Myocyte (in vitro differentiated cells): ENCODE data around the gene EPHA1. TPM values are rescaled to one million over a fixed set of nuclear protein-coding genes. Genes with fewer than 3 reads are reported as not detected.

ENCODE experiments used
- DNase-seq: peaks from one replicate; pipeline ENCODE4 v3.0.0-alpha.2; 2012; ENCODE audit warnings: low read depth
- total RNA-seq: library from RNA; depleted of rRNA; stranded (reverse); fragments of >200 nt; gene quantifications from 2 replicates; pipeline ENCODE4 v1.2.3, GENCODE V29; 2014

The EPHA1 gene
- total RNA-seq, 1 donor from 2014 or later, result not detected

DNA sequence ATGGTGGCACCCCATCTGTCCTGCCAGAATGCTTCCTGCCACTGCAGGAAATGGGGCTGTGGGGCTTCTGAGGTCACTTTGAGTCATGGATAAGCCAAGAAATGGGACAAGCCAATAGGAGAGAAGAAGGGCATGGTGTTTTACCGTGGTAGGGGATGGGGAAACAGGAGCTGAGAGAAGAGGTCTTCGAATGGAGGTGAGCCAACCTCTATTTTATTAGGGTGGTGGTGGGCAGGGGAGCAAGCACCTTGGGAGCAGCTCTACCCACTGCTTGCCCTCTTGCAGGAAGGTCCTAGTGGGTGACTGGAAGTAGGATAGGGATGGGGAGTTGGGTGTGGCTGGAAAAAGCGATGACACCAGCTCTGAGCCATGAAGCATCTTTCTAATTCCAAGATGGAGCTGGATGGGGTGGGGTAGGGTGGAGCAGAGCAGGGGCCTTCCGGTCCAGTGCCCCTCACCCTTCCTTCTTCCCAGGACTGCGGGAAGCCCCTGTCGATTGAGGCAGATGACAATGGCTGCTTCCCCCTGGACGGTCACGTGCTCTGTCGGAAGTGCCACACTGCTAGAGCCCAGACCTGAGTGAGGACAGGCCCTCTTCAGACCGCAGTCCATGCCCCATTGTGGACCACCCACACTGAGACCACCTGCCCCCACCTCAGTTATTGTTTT lies 18.4 kb downstream of the EPHA1 start:
- DNase-seq, result no peak

- DNase-seq, result no peak
These were observed 19.1 kb downstream of the EPHA1 start for GRCh38 chr7:143389316-143390103.

- no peak for DNase-seq
These were observed 20.1 kb downstream of the EPHA1 start for GRCh38 chr7:143388491-143389101.

DNA sequence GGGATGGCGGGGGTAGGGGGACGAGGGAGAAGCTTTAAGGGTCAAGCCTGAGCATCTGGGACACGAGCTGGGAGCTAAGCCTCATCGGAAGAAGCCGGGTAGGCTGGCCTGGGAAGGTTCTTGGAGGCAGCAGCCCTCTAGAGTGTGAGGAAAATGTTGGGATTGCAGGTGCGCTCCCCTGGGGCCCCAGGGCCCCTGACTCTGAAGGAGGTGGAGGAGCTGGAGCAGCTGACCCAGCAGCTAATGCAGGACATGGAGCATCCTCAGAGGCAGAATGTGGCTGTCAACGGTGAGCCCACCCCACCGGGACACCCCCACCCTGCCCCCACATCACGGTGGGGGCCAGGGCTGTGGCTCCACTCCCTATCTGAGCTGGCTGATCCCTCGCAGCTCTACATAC lies 20.6 kb downstream of the EPHA1 start:
- DNase-seq, result no peak

DNA sequence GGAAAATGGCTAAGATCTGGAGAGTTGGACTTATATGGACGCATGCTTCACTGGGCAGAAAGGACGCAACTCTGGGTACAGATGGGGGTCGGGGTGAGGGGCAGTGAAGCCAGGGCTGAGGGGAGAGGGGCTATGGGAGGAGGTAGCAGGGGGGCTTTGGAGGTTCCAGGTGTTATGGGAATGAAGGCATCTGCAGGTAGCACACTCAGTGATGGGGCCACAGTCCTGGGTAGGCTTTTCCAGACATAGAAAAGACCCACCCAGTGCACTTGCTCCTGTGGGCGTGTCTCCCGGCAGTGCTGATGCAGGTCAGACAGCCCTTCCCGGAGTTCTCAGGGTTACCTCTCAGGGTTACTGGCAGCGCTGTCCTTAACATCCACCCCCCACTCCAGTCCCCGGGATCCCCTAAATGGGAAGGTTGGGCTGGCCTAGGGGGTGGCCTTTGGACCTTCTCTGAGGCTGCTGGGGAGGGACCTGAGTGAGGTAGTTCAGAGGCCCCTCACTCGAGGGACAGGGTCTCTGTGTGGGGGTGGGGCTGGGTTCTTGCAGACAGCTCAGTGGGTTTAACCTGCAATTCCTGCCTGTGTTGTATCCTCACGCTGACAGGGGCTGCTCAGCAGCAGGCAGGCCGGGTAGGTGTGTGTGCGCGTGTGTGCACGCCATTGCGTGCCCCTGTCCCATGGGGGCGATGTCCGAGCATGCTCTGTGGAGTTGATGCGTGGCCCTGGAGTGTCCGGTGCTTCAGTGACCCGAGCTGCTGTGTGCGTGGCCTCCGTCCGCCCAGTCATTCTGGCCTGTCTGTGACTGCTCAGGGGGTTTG lies 21.3 kb downstream of the EPHA1 start:
- no peak for DNase-seq

DNA sequence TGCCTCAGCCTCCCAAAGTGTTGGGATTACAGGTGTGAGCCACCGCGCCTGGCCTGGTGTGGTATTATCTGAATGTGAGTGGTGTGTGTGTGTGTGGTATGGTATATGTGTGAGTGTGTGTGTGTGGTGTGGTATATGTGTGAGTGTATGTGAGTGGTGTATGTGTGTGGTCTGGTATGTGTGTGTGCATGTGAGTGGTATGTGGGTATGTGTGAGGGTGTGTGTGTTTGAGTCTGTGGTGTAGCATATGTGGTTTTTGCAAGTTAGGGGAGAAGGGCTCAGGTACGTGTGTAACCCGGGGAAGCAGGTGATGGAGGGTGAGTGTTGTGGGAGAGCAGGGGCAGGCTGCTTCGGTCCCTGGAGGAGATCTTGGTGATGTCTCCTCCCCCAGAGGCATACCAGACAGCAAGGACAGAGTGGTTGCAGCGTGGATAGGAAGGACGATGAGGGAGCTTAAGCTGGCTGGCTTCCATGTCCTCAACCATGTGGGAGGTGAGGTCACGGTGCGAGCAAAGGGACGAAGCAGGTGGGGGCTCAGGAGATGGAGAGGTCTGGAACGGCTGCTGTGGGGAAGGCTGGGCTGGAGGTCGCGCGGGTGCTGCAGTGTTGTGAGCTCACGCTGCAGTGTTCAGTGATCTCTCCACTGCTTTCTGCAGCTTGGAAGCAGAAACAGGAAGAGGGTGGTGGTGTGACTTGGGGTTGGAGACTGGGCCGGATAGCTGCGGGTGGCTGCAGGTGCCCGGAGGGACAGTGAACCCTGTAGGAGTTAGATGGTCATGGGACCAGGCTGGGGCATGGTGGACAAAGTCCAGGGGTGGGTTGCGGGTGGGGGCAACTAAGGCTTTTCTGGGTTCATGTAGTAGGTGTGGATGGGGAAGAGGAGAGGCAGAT lies 22.5 kb downstream of the EPHA1 start:
- DNase-seq, result no peak

GRCh38 chr7:143384661-143385631 lies 23.7 kb downstream of the EPHA1 start:
- DNase-seq, result peak; percentile 71

DNA sequence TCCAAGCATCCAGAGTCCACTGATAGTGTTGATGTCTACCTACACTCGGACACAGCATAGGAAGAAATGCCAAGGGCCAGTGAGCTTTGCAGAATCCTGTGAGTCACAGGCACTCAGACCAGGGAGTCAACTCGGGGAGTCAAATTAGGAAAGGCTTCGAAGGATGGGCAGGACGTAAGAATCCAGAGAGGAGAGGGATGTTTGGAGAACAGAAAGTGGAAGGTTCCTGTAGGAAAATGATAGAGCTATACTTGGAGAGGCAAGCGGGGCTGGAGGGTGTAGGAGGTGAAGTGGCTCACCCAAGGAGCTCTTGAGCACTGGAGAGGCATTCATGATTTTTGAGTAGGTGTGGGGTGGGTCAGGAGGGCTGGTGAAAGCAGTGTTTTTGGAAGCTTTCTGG lies 24.5 kb downstream of the EPHA1 start:
- DNase-seq, result peak; percentile 59

DNA sequence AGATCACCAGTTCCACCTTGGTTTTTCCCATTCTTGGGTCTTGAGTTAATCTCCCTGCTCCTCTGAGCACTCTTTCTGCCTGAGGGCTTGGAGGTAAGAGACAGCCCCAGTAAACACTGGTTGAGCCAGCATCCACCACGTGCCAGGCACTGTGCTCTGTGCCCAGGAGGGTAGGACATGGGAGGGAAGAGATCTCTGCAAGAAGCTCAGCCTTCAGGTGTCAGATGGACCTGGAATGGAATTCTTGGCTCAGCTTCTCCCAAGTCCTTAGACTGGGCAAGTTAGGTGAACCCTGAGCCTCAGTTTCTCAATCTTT lies 25.1 kb downstream of the EPHA1 start:
- no peak for DNase-seq

DNA sequence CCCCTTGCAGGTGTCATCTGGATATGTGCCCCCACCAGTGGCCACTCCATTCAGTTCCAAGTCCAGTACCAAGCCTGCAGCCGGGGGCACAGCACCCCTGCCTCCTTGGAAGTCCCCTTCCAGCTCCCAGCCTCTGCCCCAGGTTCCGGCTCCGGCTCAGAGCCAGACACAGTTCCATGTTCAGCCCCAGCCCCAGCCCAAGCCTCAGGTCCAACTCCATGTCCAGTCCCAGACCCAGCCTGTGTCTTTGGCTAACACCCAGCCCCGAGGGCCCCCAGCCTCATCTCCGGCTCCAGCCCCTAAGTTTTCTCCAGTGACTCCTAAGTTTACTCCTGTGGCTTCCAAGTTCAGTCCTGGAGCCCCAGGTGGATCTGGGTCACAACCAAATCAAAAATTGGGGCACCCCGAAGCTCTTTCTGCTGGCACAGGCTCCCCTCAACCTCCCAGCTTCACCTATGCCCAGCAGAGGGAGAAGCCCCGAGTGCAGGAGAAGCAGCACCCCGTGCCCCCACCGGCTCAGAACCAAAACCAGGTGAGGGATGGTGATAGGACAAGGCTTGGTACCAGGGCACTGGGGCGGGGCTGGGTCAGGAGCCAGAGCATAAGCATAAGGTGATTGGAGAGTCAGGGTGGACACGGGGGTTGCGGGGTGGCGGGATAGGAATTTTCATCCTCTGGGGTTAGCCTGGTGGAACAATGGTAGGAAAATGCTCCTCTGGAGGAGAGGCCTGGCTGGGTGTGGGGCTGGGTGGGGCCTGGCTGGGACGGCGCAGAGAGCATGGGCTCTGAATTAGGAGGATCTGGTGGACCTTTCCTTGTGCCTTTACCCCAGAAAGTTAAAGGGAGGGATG lies 25.6 kb downstream of the EPHA1 start:
- no peak for DNase-seq

GRCh38 chr7:143382126-143382790 lies 26.4 kb downstream of the EPHA1 start:
- no peak for DNase-seq

DNA sequence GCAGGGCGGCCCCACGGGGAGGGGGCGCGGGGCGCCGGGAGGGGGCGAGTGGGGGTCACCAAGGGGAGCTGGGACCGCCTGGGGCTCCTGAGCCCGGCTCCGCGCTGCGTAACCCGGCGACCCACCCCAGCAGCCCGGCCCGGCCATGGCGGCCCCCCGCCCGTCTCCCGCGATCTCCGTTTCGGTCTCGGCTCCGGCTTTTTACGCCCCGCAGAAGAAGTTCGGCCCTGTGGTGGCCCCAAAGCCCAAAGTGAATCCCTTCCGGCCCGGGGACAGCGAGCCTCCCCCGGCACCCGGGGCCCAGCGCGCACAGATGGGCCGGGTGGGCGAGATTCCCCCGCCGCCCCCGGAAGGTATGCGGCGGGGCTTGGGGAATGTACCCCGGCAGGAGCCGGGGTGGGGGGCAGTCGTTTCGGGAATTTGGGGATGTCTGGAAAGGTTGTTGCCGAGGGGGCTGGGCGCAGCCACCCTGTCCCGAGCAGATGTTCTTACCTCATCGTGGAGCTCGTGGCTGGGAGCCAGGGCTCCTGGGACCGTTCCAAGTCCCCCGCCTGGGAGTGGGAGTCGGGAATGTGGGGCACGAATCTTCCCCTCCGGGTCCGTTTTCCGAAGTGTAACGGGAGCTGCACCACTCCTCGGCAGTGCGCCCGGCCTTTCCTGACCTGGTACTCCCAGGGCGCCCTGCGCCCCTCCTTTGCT lies 27.1 kb downstream of the EPHA1 start:
- peak; percentile 91 for DNase-seq

GRCh38 chr7:143380646-143381426 lies 27.8 kb downstream of the EPHA1 start, which contains the start of gene ZYX:
Gene ZYX, plus strand, starts transcription at chr7:143381345. Its CDS starts 227 bp downstream, at chr7:143381572.
- DNase-seq, result peak; percentile 97

- peak; percentile 95 for DNase-seq
These were observed 28.4 kb downstream of the EPHA1 start for GRCh38 chr7:143380260-143380645.

DNA sequence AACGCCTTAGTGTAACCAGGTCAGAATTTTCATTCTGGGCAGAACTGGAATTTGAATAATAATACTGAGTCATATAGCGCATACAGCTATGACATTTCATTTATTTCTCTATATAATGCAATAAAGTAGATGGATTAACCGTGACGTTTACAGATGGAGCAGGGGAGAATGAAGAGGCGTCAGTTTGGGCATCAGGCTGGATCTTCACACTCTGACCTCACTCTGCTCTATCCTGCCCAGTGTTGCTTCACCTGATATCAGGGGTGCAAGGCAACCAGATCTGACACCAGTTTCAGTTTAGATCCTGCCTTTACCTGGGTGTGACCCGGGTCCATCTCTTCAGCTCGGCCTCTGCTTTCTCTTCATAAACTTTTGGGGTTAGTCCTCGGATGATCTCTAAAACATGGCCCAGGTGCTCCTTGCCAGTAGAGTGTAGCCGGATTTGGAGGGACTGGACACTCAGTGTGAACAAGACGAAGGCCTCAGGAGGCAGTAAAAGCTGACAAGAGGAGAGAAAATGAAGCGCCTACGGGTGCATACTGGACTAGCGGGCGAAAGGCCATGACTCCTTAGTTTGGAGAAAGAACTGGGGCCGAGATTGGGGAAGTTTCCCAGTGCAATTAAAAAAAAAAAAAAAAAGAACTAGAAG lies 28.9 kb downstream of the EPHA1 start:
- no peak for DNase-seq

- DNase-seq, result no peak
These were observed 32.3 kb downstream of the EPHA1 start for GRCh38 chr7:143376396-143376795.
